ENCODE results near the gene KIAA1328.

The KIAA1328 gene

DNA sequence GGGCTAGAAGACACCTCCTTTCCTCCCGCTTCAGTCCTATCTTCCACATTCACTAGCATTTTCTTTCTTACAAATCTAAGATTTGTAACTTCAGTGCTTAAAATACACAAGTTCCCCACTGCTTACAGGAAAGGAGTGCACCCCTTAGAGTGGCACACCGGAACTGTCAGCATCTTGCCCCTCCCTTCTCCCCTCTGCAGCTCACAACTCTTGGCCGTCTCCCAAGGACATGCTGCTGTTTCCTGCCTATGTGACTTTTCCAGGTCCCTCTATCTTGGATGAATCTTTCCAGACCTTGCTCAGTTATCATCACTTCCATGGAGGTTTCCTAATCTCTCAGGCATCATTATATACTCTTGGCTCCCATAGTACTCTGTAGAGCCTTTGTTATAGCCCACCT is 401.8 kb downstream of the KIAA1328 start:
- no peak for DNase-seq

- DNase-seq: no peak
Observed at GRCh38 chr18:37231251-37231650, 402.3 kb downstream of the KIAA1328 start.

DNA sequence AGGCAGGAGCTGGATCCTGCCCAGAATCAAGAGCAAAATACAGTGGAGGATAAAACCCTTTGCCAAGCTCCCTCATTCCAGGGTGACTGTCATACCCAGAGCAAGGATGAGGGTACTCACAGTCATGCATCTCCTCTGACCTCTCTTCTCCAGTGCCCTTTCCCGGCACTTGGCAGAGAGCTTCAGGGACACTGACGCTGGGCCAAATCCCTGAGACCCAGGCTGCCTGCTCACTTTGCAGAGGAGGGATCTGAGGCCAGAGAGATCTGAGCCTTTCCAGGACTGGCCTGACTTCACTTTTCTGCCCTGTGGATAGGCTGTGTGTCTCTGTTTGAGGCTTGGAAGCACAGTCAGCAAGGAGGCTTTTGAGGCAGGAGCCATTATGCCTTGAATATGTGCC is 406.7 kb downstream of the KIAA1328 start:
- DNase-seq: no peak

GRCh38 chr18:37238282-37239108 is 409.6 kb downstream of the KIAA1328 start:
- no peak for DNase-seq

- DNase-seq: no peak
Observed at GRCh38 chr18:37242091-37242490, 413.2 kb downstream of the KIAA1328 start.

DNA sequence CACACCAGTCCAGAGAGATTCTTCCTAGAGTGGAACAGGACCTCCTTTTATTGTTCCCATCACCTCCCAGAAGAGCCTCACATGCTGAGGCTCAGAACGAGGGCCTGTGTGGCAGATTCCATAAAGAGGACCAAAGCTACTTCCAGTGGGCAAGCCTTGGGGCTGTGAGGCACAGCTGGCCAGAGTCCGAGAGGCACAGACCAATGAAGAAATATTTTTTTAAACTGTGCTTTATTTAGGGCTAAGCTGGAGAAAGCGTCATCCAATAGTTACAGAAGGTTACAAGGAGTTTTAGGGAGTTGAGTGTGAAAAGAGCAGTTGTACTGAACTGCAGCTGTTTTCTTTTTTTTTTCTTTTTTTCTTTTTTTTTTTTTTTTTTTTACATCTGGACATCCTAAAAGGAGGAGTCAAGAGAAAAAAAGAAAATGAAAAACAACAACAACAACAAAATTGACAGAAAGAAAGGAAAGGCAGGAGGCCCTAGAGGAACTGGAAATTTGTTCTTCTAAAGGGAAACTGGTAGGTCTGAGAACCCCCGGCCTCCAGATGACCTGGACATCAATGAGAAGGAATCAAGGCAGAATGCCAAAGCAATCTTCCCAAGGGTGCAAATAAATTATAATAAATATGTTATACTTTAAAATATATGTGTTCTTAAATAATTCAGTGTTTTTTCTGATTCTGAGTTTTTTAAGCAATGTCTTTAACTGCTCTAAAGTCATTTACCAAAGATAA is 414.1 kb downstream of the KIAA1328 start:
- DNase-seq: no peak

GRCh38 chr18:37243741-37244140 is 414.8 kb downstream of the KIAA1328 start:
- DNase-seq: no peak

DNA sequence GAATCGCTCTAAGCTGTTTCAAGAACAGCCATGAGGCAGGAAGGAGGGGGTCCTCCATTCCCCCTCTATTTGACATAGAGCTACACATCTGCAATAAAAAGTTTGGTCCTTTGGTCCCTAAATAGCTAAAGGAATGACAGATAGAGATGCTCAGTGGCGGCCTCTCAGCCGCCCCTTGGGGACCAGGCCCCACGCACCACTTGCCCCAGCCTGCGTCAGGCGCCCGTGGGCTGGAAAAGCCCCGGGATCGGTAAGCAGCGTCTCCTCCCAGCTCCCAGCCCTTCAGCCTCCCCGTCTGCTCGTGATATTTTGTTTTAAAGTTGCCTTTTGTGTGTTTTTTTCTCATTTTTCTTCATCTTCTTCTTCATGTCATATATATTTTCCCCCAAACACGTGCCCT is 415.7 kb downstream of the KIAA1328 start:
- DNase-seq: no peak

DNA sequence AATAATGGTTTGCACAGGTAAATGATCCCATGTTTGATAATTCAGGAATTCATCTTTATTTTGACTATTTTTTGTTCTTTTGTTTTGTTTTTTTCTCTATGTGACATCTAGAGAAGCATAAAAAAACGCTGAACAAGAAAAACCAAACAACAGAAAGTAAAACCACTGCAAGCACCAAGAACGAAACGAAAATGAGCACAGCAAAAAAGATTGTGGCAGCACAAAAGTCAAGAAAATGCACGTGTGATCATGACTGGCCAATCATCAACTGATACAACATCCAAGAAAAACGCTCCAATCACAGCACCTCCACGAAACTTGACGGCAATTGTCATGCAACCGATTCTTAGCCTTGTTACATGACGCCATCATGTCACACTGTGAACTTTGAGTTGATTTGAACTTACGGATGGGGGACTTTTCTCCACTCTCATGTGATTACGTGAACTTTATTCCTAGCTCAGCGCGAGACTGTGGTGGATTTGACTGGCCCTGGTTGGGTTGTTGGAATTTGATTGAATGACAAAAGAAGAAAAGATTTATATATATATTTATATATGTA is 417.9 kb downstream of the KIAA1328 start:
- DNase-seq: no peak

DNA sequence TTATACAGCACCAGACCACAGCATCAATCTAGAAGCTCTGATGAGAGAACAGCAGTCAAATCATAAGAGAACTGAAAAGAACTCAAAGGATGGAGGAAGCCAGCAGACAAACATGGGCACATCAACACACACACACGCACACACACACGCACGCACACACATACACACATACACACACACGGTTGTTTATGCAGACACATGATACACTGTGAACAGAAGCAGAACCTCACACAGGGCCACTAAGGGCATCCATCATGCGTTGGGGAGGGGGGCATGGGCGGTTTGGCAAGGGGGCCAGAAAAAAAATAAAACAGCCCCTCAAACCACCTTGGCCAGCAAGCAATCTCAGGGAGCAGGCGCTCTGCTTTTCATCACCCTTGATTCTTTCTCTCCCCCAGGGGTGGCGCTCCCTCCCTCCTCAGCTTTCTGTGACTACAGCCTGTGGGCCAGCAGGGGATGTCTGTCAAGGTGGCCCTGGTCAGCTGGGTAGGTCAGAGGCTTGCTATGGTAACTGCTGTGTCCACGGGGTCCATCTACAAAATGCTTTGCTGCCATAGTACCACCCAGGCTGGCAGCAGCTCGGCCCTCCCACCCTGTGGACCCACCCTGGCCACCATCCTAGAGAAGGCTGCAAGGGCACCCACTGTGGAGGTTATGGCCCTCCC is 418.7 kb downstream of the KIAA1328 start:
- no peak for DNase-seq

DNA sequence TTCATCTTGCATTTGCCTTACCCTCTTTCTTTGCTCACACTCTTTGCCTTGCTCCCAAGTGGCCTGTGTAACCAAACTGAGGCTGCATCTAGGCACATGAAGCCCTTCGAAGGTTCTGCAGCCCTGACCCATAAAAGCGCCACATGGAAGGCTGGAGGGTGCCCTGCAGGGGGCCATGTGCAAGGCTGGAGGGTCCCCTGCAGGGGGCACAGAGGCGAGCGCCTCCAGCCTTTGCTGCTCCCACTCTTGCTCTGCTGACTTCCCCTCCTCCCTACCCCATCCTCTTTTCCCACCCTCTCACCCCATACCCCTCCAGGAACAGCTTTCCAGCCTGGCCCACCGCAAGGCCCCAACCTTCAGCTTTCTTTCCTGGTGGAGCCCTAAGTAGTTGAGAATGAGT is 419.4 kb downstream of the KIAA1328 start:
- no peak for DNase-seq

GRCh38 chr18:37249171-37249886 is 420.4 kb downstream of the KIAA1328 start:
- DNase-seq: no peak

DNA sequence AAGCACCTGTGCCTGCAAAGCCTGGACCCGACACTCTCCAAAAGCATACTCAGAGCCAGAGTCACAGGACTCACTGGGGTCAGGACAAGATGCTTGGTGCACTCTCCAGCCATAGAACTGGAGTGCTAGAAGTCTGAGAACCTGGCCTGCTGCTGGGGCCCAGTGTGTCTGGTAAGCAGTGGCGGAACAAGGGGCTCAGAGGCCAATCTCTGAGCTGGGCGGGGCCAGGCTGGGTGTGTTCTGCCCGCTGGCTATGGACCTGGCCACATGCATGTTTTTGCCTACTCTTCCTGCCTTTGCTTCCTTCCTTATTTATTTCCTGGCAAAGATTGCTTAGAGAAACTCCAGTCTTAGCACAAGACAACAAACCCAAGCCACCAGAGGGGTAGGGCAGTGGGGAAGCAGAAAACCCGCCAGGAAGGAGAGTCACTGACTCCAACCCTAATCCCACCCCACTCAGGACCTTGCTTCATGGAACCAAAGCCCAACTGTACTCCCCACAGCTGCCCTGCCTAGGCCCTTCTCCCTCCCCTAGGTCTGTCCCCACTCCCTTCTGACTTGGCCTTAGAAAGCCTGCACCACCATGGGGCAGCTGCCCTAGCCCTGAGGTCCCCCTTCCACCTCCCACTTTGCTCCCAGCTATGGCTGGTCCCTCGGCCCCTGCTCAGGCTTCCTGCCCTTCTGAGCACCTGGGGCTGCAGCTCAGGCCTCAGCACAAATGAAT is 421.1 kb downstream of the KIAA1328 start:
- no peak for DNase-seq

DNA sequence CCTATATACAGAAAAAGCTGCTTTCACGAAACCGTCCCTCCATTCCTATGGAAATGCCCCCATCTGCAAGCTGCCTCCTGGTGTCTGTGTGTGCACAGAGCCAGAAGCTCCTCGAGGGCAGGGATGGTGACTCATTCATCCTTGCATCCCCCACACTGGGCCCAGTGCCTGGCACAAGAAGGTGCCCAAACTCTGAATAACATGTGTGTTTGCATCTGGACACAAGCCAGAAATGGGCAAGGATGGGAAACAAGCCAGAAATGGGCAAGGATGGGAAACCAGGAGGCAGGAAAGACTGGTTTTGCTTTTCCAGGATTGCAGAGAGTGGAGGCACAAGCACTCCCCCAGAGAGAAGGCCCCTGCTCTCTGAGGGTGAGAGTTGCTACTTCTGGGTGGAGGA is 422.8 kb downstream of the KIAA1328 start:
- no peak for DNase-seq

DNA sequence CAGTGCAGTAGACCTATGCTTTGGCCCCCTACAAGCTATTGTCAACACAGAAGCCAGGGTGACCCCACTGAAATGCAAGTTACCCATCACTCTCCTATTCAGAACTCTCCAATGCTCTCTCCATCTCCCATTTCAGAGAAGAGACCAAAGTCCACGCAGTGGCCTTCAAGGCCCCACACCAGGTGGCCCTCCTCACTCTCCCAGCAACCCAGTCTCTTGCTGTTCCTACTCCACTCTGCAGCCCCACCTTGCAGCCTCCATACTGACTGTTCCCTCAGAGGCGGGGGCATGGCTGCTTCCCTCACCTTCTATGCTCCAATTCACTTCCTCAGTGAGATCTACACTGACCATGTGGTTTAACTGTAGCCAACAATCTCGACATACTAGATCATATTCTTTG is 423.4 kb downstream of the KIAA1328 start:
- DNase-seq: no peak

GRCh38 chr18:37252854-37253393 is 424.0 kb downstream of the KIAA1328 start:
- no peak for DNase-seq

DNA sequence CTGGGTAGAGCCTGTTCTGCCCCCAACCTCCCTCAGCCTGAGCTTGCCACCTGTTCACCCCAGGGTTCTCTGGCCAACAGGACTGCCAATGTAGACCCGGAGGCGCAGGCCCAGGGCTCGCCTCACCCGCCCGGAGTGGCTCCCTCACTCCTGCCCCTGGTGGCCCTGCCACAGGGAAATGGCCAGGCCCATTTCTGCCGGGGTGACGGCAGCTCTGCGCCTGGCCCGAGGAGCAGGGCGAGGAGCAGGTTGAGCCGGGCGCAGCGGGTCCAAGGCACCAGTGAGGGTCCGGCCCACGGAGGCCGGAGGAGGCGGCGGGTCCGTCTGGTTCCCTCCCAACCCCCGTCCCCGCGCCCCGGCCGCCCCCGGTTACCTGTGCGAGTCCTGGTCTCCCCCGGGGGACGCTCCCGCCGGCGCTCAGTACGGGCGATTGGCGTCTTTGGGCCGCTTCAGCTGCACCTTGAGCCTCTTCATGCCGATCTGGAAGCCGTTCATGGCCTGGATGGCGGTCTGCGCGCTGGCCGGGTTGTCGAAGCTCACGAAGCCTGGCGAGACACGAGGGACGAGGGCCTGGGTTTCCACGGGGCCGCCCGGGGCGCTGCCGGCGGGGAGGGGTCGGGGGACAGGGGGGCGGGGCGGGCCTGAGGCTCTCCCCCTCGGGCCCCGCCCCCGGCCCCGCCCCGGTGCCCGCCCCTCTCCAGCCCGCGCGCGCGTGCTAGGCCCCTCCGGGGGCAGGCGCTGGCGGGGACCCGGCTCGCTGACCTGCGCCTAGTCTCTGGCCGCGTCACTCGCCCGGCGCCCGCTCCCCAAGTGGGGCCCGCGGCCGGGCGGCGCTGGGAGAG is 424.7 kb downstream of the KIAA1328 start:
- peak; percentile 81 for DNase-seq

- DNase-seq: peak; percentile 40
Observed at GRCh38 chr18:37254236-37254754, 425.4 kb downstream of the KIAA1328 start.

GRCh38 chr18:37254973-37255372 is 426.0 kb downstream of the KIAA1328 start:
- DNase-seq: no peak

DNA sequence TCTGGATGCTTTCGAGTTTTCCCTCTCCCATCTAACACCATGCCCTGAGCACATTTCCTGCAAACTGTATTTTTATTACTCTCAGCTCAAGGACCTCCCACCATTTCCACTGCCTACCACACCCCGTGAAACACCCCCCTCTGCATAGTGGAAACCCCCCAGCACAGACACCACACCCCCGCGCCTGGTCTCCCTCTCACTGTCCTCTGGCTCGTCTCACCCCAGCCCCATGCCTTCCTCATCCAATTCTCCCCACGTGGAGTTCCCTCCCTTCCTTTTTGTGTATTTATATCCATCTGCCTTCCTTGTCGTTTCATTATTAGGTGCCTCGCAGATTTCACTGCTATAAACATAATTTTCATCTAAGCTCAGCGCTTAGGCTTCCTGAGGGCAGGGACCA is 429.2 kb downstream of the KIAA1328 start:
- DNase-seq: no peak

DNA sequence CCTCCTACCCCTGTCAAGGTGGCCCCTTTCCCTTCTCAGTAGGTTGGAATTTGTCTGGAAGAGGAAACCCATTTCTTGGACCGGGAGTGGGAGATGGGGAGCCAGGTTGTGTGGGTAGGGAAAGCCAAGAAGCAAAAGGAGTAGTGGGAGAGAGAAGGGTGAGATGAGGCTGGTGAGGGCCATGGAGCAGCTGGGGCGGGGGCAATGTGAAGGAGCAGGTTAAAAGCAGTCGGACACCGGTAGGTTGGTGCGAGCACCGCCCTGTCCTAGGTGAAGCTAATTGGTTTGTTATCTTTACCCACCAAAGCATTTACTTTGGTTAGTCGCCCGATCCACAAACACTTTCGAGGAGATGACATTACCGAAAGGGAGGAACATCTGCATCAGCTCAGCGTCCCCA is 429.9 kb downstream of the KIAA1328 start:
- DNase-seq: no peak
